ES-I3 (cell line): ENCODE data around the gene STXBP1.

Experiments
- H3K36me3 ChIP-seq: 2 replicates; pipeline ENCODE4 v1.6.1; 2013; ENCODE audit warnings: mild to moderate bottlenecking, low read length, control low read depth, moderate library complexity; ENCODE audit not compliant: insufficient read depth
- H3K4me1 ChIP-seq: 2 replicates; pipeline ENCODE4 v1.6.1; 2013; ENCODE audit warnings: mild to moderate bottlenecking, control low read depth, low read length; ENCODE audit not compliant: insufficient read depth
- H3K9ac ChIP-seq: 2 replicates; pipeline ENCODE4 v1.6.1; 2013; ENCODE audit warnings: low read depth, mild to moderate bottlenecking, low read length, moderate library complexity
- H3K9me3 ChIP-seq: 2 replicates; pipeline ENCODE4 v1.6.1; 2013; ENCODE audit warnings: mild to moderate bottlenecking, low read length, moderate library complexity; ENCODE audit not compliant: control insufficient read depth, insufficient read depth

The STXBP1 gene

DNA sequence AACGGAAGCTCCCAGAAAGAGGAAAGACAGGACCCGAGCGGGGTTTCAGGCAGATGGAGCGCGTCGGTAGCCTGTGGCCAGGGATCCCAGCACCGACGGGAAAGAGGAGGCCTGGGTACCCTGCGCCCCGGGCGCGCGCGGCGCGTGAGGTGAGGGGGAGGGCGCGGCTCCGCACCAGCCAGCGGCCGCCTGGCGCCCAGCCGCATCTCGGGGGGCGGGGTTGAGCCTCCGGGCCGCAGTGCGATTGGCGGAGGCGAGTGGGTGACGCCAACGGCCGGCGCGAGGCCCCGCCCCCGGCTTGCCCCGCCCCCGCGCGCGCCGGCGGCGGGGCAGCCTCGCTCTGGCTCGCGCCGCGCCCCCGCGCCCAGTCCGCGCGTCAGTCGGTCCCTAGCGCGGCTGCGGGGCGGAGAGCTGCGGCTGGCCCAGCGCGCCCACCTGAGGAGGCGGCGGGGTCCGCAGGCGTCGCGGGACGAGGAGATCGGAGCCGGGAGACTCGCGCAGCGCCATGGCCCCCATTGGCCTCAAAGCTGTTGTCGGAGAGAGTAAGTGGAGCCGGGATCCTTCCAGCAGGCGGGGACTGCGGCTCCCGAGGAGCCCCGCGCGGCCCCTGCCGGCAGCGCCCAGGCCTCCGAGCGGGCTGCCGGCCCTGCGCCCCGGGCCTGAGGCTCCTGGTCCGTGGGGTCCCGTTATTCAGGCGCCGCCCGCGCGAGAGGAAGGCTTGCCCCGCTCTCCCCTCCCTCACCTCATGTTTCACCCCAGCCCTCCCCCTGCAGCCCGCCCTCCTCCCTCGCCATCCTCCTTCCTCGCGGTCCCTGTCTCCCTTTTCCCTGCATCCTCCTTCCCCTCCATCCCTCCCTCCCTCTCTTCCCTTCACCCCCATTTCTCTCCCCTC is at the start of gene STXBP1:
Gene STXBP1 (plus strand): TSS at position 379 of the 892 bp plus-strand sequence. CDS start 127 bp downstream, at position 506.
- peaks cover 12% of the 10 kb centered on the region; the same call in 1 of the 2 replicates for H3K4me1 ChIP-seq
- no peaks in the 10 kb centered on the region for H3K9me3 ChIP-seq
- peak within 1 kb of the TSS; percentile 81 for H3K9ac ChIP-seq

DNA sequence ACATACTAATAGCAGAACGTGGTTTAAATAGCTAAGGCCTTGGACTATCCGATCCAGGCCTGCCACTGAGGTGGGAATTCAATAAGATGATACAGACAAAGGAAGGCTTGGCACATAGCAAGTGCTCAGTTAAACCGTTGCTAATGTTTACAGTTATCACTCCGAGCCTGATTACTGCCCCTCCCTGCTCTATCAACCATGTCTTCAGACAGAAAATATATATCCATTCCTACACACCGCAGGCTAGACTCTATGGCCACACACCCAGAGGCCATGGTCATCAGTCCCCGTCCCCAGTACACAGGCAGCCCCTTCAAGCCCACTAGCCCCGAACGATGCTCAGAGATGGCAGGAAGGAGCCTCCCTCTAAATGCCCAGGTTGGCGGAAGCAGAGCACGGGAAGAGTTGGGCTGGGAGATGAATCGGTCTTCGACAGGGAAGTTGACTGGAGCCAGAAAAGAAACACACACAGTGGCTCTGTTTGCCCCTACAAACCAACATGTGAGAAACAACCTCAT is 49.7 kb upstream of the STXBP1 start:
- Histone ChIP-seq H3K9me3 (no peaks in the 10 kb centered on the region), H3K36me3 (no peaks in the 10 kb centered on the region), H3K9ac (no peak overlapping the region), H3K4me1 (peaks cover 48% of the 10 kb centered on the region)

More for the DNA sequence above, at the start of gene STXBP1:
- H3K36me3 ChIP-seq, result no peaks in the 10 kb centered on the region

DNA sequence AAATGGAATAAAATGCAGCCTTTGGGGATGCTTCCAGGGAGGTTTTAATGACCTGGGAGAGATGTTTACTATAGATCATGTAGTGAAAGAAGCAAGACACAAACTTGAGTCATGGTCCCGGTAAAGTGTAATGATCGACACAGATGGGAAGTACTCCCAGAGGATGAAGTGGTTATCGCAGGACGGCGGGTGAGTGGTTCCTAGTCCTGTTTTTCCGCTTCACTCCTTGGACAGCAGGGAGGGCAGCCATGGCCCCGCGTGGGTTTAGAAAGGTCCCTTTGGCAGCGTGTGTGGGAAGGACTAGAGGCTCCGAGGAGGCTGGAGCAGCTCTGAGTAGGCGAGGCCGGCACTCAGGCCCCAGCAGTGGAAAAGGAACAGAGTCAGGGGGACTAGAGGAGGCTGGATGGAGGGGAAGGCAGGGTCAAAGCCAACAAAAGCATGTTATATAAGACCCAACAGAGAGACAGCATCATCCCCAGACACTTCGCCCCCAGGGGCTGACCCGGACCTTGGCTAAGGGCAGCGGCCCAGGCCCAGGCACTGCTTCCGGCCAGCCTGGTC is 49.2 kb upstream of the STXBP1 start:
- Histone ChIP-seq H3K9ac (no peak overlapping the region), H3K4me1 (peaks cover 43% of the 10 kb centered on the region), H3K36me3 (no peaks in the 10 kb centered on the region), H3K9me3 (no peaks in the 10 kb centered on the region)

DNA sequence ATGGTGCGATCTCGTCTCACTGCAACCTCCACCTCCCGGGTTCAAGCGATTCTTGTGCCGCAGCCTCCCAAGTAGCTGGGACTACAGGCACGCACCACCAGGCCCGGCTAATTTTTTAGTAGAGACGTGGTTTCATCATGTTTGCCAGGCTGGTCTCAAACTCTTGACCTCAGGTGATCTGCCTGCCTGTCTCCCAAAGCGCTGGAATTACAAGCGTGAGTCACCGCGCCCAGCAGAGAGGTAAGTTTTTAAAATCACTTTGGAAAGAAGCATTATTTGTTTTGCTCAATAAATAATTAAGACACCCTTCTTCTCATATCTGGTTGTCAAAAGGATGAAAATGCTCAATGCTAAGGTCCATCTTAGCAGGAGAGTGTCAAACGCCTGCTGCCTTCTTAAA is 48.5 kb upstream of the STXBP1 start:
- no peak overlapping the region for H3K9ac ChIP-seq
- no peaks in the 10 kb centered on the region for H3K36me3 ChIP-seq
- peaks cover 36% of the 10 kb centered on the region for H3K4me1 ChIP-seq
- no peaks in the 10 kb centered on the region for H3K9me3 ChIP-seq

DNA sequence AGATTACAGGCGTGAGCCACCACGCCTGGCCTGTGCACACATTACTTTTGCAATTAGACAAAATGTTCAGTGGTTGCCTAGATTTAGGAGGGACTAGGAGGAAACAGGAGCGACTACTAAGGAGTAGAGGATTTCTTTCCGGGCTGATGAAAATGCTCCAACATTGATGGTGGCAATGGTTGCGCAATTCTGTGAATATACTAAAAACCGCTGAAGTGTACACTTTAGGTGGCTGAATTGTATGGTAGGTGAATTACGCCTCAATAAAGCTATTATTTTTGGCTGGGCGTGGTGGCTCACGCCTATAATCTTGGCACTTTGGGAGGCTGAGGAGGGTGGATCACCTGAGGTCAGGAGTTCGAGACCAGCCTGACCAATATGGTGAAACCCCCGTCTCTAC is 46.8 kb upstream of the STXBP1 start:
- H3K4me1 ChIP-seq, result peaks cover 36% of the 10 kb centered on the region
- H3K9ac ChIP-seq, result no peak overlapping the region
- no peaks in the 10 kb centered on the region for H3K36me3 ChIP-seq
- no peaks in the 10 kb centered on the region for H3K9me3 ChIP-seq

DNA sequence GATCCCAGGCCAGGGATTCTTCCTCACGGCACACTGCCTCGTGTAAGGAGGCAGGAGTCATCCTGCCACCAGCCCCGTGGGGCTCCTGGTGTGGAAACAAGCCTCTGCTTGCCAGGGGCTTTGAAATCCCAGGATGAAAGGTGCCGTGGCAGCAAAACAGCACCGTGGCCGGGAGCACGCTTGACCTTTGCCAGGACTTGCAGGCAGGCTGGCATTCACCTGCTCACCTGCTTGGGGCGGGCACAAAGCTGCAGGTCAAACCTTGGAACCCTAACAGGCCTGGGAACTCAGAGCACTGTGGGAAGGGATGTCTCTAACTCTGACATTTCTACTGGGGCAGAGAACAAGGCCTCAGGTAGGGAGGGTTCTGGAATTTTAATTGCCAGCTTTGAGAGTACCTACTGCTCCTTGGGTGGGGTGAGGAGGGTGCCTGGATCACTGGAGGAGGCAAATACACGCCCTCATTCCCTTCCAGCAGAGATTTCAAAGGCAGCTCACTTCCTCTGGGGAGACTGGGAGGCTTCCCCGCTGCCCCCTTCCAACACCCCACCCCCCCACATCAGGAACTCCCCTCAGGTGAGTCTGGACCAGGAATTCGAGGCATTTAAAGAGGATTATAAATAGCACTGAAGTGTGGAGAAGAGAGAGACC is 45.6 kb upstream of the STXBP1 start:
- Histone ChIP-seq H3K9ac (peak overlapping the region; percentile 85; the same call in 1 of the 2 replicates), H3K4me1 (peaks cover 31% of the 10 kb centered on the region), H3K36me3 (no peaks in the 10 kb centered on the region), H3K9me3 (no peaks in the 10 kb centered on the region)

DNA sequence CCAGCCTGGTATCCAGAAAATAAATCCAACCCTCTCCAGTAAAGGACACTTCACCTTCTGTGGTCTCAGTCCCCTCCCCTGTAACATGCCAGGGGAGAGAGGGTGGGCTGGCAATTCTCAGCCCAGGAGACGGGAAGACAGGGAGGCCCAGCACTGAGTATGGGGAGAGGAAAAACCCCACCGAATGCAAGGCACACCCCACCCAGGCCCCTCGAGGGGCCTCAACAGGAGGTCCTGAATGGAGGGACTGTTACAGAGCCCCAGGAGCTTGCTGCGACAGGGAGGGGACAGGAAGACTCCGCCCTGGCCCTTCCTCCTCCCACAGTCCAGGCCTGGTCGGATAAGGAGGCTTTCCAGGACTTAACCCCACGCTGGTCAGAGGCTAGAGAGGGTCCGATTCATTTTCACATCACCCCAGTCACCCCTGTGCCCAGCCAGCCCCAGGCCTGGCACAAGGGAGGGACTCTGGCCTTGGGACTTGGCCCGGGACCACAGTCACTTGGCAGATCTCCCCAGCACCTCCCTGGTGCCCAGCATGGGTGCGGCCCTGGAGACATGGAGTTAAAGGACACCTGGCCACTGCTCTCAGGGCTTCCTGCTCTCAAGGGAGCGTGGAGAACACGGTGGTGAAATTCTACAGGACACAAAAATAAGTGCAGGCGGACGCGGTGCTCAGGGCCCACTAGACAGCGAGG is 44.9 kb upstream of the STXBP1 start:
- Histone ChIP-seq H3K36me3 (no peaks in the 10 kb centered on the region), H3K9me3 (no peaks in the 10 kb centered on the region), H3K4me1 (peaks cover 27% of the 10 kb centered on the region; the same call in 1 of the 2 replicates), H3K9ac (peak overlapping the region; percentile 85)

DNA sequence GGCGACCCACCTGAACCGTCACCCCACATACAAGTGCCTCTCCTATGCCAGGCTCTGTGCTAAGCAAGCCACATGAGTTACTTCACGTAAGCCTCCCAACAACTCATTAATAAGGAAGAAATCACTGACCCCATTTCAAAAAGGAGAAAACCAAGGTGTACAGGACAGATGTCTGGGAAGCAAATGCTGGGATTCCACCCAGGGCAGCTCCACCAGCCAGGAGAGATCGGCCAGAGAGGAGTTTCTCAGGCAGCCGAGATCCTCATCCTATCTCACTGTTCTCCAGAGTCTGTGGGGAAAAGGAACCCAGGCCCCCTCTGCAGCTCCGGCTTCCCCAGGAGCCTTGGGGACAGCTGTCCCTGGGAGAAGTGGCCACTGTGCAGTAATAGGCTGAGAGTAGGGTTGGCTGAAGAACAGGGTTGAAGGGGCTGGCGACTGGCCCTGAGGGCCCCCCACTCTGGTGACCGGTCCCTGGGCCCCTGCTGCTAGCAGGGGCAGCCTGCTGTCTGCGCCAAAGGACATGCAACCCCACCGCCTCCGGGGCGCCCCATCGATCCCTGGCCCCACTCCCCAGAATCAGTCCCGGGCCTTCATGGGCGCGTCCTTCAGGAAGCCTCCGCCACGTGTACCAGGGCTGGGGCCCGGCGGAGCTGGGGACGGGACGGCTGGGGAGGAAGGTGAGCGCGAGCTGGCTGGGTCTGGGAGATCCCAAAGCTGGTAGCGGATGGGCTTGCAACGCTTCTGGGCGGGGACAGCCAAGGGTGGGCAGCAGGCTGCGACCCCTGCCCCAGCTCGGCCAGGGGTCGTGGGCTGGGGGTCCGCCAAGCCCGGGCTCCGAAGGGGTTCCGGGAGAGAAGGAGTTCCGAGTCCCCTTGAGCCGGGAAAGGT is 44.1 kb upstream of the STXBP1 start:
- H3K36me3 ChIP-seq, result no peaks in the 10 kb centered on the region
- peak overlapping the region; percentile 85 for H3K9ac ChIP-seq
- H3K4me1 ChIP-seq, result peaks cover 22% of the 10 kb centered on the region; the same call in 1 of the 2 replicates
- no peaks in the 10 kb centered on the region for H3K9me3 ChIP-seq

DNA sequence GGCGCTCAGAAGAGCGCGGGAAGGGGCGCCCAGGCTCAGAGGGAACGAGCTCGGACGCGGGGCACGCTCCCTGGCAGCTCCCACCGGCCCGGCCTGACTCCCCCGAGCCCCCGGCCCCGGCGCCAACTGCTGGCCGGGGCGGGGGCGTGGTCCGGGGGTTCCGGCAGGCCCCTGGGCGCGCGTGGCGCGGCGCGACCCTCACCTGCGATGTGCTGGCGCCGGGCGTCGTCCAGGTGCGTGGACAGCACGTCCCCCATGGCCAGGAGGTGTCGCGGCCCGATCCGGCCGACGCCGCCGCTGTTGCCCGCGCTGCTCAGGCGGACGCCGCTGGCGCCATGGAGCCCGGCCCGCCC is 43.5 kb upstream of the STXBP1 start:
- H3K4me1 ChIP-seq, result peaks cover 19% of the 10 kb centered on the region; the same call in 1 of the 2 replicates
- H3K36me3 ChIP-seq, result no peaks in the 10 kb centered on the region
- H3K9ac ChIP-seq, result peak overlapping the region; percentile 85
- no peaks in the 10 kb centered on the region for H3K9me3 ChIP-seq

DNA sequence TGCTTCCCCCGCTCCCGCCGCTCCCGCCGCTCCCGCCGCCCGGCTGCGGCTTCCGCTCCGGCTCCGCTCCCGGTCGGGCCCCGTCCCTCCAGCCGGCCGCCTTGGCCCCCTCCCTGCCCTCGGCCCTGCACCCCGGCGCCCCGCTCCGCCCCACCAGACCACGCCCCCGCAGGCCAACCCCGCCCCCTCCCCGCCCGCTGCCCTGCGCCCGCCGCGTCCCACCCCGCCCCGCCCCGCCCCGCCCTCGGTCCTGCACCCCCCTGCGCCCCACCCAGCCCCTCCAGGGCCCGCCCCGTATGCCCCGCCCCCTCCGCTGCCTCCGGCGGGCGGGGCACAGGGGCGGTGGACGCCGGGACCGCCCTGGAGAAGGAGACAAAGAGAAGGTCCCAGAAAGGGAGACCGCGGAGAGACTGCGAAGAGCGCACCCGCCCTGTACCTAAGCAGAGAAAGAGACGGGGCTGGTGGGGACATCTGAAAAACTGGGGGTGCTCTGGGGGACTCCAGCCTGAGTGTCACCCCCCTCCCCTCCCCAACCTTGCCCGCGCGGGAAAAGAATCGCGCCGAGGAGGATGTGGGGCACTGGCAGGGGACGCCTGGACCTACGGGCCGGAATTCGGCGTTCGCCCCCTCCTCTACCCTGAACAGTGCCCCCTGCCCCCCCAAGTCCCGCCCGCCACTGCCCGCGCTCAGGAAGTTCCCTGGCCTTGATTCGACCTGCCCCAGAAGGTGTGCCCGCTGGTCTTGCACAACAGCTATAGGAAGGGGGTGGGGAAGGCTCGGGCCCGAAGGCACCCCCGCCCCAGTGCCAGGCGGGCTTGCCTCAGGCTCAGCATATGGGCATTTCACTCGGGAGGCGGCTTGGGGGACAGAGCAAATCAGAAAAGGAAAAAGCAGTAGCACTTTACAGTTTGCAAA is 42.8 kb upstream of the STXBP1 start:
- H3K4me1 ChIP-seq, result peaks cover 19% of the 10 kb centered on the region; the same call in 1 of the 2 replicates
- no peaks in the 10 kb centered on the region for H3K9me3 ChIP-seq
- H3K9ac ChIP-seq, result peak overlapping the region; percentile 85
- H3K36me3 ChIP-seq, result no peaks in the 10 kb centered on the region

DNA sequence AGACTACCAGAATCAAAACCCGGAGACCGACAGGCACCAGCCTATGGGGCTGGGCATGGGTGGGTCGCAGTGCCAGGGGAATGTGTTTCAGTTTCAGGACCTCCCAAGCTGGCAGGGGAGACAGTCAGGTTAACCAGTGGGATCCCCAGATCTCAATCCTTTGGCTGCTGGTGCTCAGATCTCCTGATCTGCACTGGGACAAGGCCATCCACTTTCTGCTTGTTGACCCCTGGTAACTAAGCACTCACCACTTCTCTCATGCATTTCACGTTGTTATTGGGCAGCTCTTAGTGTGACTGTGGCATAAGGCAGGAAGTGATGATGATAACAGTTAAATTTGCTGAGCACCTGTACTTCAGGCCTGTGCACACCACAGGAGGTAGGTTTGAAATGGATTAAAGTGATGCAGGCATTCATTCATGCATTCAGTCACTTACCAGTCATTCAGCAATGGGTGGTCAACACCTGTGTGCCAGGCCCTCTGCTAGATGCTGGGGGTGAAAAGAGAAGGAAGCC is 42.1 kb upstream of the STXBP1 start:
- H3K36me3 ChIP-seq, result no peaks in the 10 kb centered on the region
- no peaks in the 10 kb centered on the region for H3K9me3 ChIP-seq
- peaks cover 19% of the 10 kb centered on the region; the same call in 1 of the 2 replicates for H3K4me1 ChIP-seq
- peak overlapping the region; percentile 70 for H3K9ac ChIP-seq

DNA sequence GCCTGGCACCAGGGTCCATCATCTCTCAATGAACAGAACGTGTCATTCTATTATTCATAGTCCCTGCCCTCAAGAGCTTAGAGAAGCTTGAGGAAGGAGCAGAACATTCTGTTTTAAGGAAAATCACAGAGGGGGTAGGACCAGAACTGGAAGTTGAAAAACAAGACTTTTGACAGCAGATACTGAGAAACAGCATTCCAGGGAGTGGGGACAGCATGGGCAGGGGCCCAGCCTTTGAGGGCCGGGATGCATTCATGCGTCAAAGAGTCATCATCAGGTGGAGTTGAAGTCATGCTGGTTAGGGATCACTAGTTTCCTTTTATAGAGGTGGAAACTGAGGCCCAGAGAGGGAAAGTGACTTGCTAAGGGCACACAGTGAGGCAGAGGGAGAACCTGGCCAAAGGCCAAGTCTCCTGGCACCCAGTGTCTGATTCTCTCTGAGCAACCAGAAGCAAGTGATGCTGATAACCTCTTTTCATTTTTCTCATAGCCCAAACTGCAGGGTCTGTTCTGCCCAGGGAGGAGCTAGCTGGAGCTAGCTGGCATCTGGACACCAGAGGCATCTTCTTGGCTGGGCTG is 41.5 kb upstream of the STXBP1 start:
- Histone ChIP-seq H3K4me1 (peaks cover 19% of the 10 kb centered on the region; the same call in 1 of the 2 replicates), H3K9me3 (no peaks in the 10 kb centered on the region), H3K36me3 (no peaks in the 10 kb centered on the region), H3K9ac (no peak overlapping the region)
